Spleen (tissue), 11 donors: Measurements from ENCODE around the gene TGFB1. TPM values are rescaled to one million over a fixed set of nuclear protein-coding genes. Genes with fewer than 3 reads are reported as not detected.

ENCODE experiments used
- DNase-seq: peaks from one replicate; pipeline ENCODE4 v3.0.0-alpha.2; 2020
- H3K27ac ChIP-seq, 8 donors: fragments of 200-600 bp; sonication (generic) in 7 of 8; 1 replicate in 4 of 8; 2 replicates in 4 of 8; pipeline versions ENCODE4 v1.5.0 to v1.8.0; 2016 to 2021; ENCODE audit warnings: inconsistent platforms in 4 of 8, mild to moderate bottlenecking in 4 of 8, moderate library complexity in 1 of 8
- H3K27me3 ChIP-seq, 7 donors: fragments of 200-600 bp; sonication (generic) in 6 of 7; replicated peaks in 1 of 7; 1 replicate in 4 of 7; 2 replicates in 3 of 7; pipeline versions ENCODE4 v1.5.0 to v1.8.0; 2016 to 2021; ENCODE audit warnings: inconsistent platforms in 3 of 7, mild to moderate bottlenecking in 1 of 7
- H3K36me3 ChIP-seq, 6 donors: fragments of 200-600 bp; sonication (generic) in 5 of 6; 1 replicate in 4 of 6; 2 replicates in 2 of 6; pipeline versions ENCODE4 v1.5.0 to v1.8.0; 2016 to 2021; ENCODE audit warnings: inconsistent platforms in 2 of 6
- H3K4me1 ChIP-seq, 6 donors: fragments of 200-600 bp; sonication (generic) in 5 of 6; 1 replicate in 3 of 6; 2 replicates in 3 of 6; pipeline versions ENCODE4 v1.5.0 to v1.8.0; 2016 to 2021; ENCODE audit warnings: inconsistent platforms in 3 of 6
- H3K4me3 ChIP-seq, 8 donors: fragments of 200-600 bp; sonication (generic) in 7 of 8; 1 replicate in 4 of 8; 2 replicates in 4 of 8; pipeline versions ENCODE4 v1.5.0 to v1.8.0; 2016 to 2021; ENCODE audit warnings: inconsistent platforms in 4 of 8, mild to moderate bottlenecking in 4 of 8, moderate library complexity in 2 of 8
- H3K9me3 ChIP-seq, 8 donors: fragments of 200-600 bp; sonication (generic) in 7 of 8; 1 replicate in 4 of 8; 2 replicates in 4 of 8; pipeline versions ENCODE4 v1.5.0 to v1.8.0; 2016 to 2021; ENCODE audit warnings: inconsistent platforms in 4 of 8
- POLR2A ChIP-seq, 3 donors: fragments of 450-650 bp; IDR thresholded peaks; one replicate each; pipeline ENCODE4 v1.5.1; 2017; ENCODE audit warnings: antibody characterized with exemption in 3 of 3, mild to moderate bottlenecking in 1 of 3
- POLR2AphosphoS5 ChIP-seq, 3 donors: sonication (generic); formaldehyde crosslinking; IDR thresholded peaks; one replicate each; pipeline ENCODE4 v1.5.1; 2017; ENCODE audit warnings: antibody characterized with exemption in 3 of 3
- WGBS, 5 donors: extraction: QIAGEN DNeasy Blood & Tissue Kit in 3 of 5; methylation state at CpG; one replicate each; pipeline versions ENCODE4 v1.1.5 to v1.1.7; 2013 to 2018; 5-methylcytosine and 5-hydroxymethylcytosine counted together
- intact Hi-C: fragments of 100-400 bp; cut with DNase I; formaldehyde crosslinking; loops from one replicate; pipeline ENCODE4 v1.15.0; 2023; ENCODE audit warnings: low total_unique reads
- polyA plus RNA-seq, 3 donors: library from polyadenylated mRNA; stranded (reverse); fragments of 200-250 nt; gene quantifications; one replicate each; pipeline ENCODE4 v1.2.1, GENCODE V29; 2013
- total RNA-seq, 7 donors: library from RNA; depleted of rRNA in 3 of 7; stranded (reverse); fragments of >200 nt in 3 of 7; fragmentation: NEBNext Ultra II Directional in 4 of 7; extraction: Animal tissue kit (Norgen Biotek cat#: 25700) in 4 of 7; gene quantifications; one replicate each; pipeline versions ENCODE4 v1.1.0 to v1.2.1, GENCODE V29; 2016 to 2021
- TF ChIP-seq, protein P1 (sequence below), 11 experiments: fragments of 200-600 bp in 7 of 11; fragments of 450-650 bp in 4 of 11; sonication (generic) in 4 of 11; IDR thresholded peaks in 8 of 11; conservative IDR thresholded peaks in 3 of 11; 1 replicate in 7 of 11; 2 replicates in 4 of 11; pipeline versions ENCODE4 v1.4.0 to v1.8.0; 2016 to 2021; ENCODE audit warnings: antibody characterized with exemption in 11 of 11, inconsistent platforms in 4 of 11, mild to moderate bottlenecking in 1 of 11
- donor health status: healthy with polysubstance abuse.
- donor health status: DM: no; HTN: no; CAD: no; lungs with moderate emphysema.
- donor health status: DM: no; HTN: no; CAD: no.
- donor health status: Bipolar disorder and iron deficiency.
- donor health status: healthy.
- donor health status: DM: no; HTN: no; CAD: no.
- donor health status: DM: yes; HTN: yes; CAD: no.

The TGFB1 gene
- total and polyA plus RNA-seq, 10 donors: 23.0 to 147 (median 106) TPM

DNA sequence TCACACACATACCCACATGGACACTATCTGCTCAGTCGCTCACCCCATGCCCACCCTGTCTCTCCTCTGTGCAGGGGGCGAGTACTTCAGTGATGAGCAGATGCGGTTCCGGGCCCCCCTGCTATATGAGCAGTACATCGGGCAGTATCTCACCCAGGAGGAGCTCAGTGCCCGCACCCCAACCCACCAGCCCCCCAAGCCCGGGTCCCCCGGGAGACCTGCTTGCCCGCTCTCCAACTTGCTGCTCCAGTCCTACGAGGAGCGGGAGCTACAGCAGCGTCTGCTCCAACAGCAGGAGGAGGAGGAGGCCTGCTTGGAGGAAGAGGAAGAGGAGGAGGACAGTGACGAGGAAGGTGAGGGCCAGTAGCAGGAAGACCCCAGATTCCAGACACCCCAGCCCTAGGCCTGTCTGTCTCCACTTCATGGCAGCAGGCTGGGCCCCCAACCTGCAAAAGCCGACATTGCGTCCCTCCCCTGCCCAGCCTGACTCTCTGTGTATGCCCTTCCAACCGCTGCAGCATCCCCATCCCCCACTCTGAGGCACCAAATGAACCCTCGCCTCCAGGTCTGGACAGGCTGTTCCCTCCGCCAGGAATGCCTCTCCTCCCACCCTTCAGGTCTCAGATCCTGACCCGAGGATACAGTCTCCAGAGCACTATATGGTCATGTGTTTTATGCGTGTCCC, 34.1 kb downstream of the TGFB1 start:
- Histone ChIP-seq H3K27me3 (no peaks in the 10 kb centered on the region), H3K36me3 (peaks cover 0 to 95% (median 63%) of the 10 kb centered on the region in 6 donors), H3K4me1 (peaks cover 23 to 69% (median 41%) of the 10 kb centered on the region in 6 donors), H3K27ac (peak overlapping the region in 2 of 8 donors; percentile 2 to 90), H3K4me3 (no peak overlapping the region), H3K9me3 (no peaks in the 10 kb centered on the region)
- no peak for DNase-seq
- WGBS, 5 donors: 86 to 90% (median 89%) methylated on average over 19 to 20 of the region's 20 CpGs
- intact Hi-C loops: loop anchor here (5.0 kb wide), 1 partner anchor 38 kb away; no protein-coding TSS in a partner anchor
- TF ChIP-seq, protein P1, sequence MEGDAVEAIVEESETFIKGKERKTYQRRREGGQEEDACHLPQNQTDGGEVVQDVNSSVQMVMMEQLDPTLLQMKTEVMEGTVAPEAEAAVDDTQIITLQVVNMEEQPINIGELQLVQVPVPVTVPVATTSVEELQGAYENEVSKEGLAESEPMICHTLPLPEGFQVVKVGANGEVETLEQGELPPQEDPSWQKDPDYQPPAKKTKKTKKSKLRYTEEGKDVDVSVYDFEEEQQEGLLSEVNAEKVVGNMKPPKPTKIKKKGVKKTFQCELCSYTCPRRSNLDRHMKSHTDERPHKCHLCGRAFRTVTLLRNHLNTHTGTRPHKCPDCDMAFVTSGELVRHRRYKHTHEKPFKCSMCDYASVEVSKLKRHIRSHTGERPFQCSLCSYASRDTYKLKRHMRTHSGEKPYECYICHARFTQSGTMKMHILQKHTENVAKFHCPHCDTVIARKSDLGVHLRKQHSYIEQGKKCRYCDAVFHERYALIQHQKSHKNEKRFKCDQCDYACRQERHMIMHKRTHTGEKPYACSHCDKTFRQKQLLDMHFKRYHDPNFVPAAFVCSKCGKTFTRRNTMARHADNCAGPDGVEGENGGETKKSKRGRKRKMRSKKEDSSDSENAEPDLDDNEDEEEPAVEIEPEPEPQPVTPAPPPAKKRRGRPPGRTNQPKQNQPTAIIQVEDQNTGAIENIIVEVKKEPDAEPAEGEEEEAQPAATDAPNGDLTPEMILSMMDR (IDR thresholded peaks at IDR 0.05 in 8 of 11, conservative IDR thresholded peaks at IDR 0.05 in 3 of 11): no peak
- peak in 2 of 3 donors; percentile 36 to 44 for TF ChIP-seq POLR2AphosphoS5 (IDR thresholded peaks at IDR 0.05)

DNA sequence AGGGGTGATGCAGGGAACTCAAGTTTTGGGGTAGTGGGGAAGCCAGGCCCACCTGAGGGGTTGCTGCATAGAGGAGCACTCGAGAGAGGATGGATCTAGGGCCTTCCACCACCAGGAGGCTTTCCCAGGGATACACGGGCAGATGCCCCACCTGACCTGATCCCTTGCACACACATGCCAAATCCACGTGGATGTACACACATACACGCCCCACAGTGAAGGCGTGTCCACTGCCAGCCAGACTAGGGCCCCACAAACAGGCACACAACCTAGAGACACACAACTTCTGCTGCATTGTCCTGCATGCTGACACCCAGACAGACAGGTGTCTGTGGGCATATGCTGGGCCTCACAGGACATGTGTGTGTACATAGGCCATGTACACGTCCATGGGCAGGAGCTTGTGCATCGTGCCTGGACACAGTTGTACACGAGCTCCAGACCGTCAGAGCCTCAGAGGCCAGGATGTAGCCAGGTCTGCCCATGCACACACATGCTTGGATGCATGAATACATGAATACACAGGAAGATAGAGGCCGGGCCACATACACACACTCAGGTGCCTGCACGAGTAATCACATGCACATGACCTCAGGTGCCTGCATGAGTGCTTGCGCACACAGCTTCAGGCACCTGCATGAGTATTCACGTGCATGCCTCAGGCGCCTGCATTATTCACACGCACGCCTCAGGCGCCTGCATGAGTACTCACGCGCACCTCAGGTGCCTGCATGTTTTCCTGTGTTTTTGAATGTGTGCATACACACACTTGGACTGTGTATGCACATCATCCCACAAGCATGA, 34.8 kb downstream of the TGFB1 start:
- peaks cover 16 to 69% (median 33%) of the 10 kb centered on the region in 6 donors for H3K4me1 ChIP-seq
- TF ChIP-seq POLR2AphosphoS5 (IDR thresholded peaks at IDR 0.05): peak in 2 of 3 donors; percentile 43 to 56
- TF ChIP-seq, protein P1 (IDR thresholded peaks at IDR 0.05 in 8 of 11, conservative IDR thresholded peaks at IDR 0.05 in 3 of 11): no peak
- TF ChIP-seq POLR2A (IDR thresholded peaks at IDR 0.05): no peak
- no peak for DNase-seq
- intact Hi-C loops: no loop called here
- peaks cover 0 to 100% (median 69%) of the 10 kb centered on the region in 6 donors for H3K36me3 ChIP-seq
- H3K27ac ChIP-seq: peak overlapping the region in 1 of 8 donors; percentile 90
- no peaks in the 10 kb centered on the region for H3K9me3 ChIP-seq
- no peak overlapping the region for H3K4me3 ChIP-seq
- no peaks in the 10 kb centered on the region for H3K27me3 ChIP-seq
- WGBS, 5 donors: 79 to 96% (median 88%) methylated on average over 13 to 19 of the region's 19 CpGs

DNA sequence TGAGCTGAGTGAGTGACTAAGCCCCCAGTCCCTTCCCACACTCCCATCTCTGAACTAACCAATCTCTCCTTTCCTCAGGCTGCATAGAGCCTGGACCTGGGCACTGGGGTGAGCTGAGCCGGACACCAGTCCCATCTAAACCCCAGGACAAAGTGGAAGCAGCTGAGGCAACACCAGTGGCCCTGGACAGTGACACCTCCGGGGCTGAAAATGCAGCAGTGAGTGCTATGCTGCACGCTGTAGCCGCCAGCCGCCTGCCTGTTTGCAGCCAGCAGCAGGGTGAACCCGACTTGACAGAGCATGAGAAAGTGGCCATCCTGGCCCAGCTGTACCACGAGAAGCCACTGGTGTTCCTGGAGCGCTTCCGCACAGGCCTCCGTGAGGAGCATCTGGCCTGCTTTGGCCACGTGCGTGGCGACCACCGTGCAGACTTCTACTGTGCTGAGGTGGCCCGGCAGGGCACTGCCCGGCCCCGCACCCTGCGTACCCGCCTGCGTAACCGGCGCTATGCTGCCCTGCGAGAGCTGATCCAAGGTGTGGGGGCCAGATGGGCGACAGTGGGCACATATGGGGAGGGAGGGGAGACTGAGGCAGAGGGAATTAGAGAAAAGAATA, 37.3 kb downstream of the TGFB1 start:
- peak; percentile 64 for DNase-seq
- peaks cover 0 to 98% (median 84%) of the 10 kb centered on the region in 6 donors for H3K36me3 ChIP-seq
- H3K9me3 ChIP-seq: no peaks in the 10 kb centered on the region
- H3K4me3 ChIP-seq: no peak overlapping the region
- 95 to 98% (median 96%) methylated on average over 19 to 24 of the region's 24 CpGs for WGBS, 5 donors
- peaks cover 8 to 69% (median 25%) of the 10 kb centered on the region in 6 donors for H3K4me1 ChIP-seq
- H3K27ac ChIP-seq: no peak overlapping the region
- H3K27me3 ChIP-seq: no peaks in the 10 kb centered on the region
- intact Hi-C loops: no loop called here
- TF ChIP-seq, protein P1 (IDR thresholded peaks at IDR 0.05 in 8 of 11, conservative IDR thresholded peaks at IDR 0.05 in 3 of 11): no peak
- peak in 2 of 3 donors; percentile 37 to 72 for TF ChIP-seq POLR2AphosphoS5 (IDR thresholded peaks at IDR 0.05)
